HG02610 (cell line): ENCODE results near the gene RCE1.

Source experiments
- ATAC-seq: cut with Tn5 transposase; IDR thresholded peaks from one replicate; pipeline ENCODE4 v1.9.1; 2021; ENCODE audit warnings: mild to moderate bottlenecking, moderate library complexity; ENCODE audit not compliant: unreplicated experiment

The RCE1 gene

GRCh38 chr11:66885469-66885868 is 42.2 kb downstream of the RCE1 start:
- ATAC-seq = no peak

GRCh38 chr11:66885950-66886440 is 42.8 kb downstream of the RCE1 start:
- ATAC-seq = no peak

GRCh38 chr11:66886671-66887221 is 43.5 kb downstream of the RCE1 start:
- ATAC-seq = no peak

- no peak for ATAC-seq
These were observed 44.3 kb downstream of the RCE1 start for GRCh38 chr11:66887526-66887925.

GRCh38 chr11:66888282-66888681 is 45.0 kb downstream of the RCE1 start:
- ATAC-seq = no peak

GRCh38 chr11:66889960-66890359 is 46.7 kb downstream of the RCE1 start:
- no peak for ATAC-seq

- peak; percentile 98 for ATAC-seq
These were observed 48.8 kb downstream of the RCE1 start for GRCh38 chr11:66891851-66892660.

- no peak for ATAC-seq
These were observed 49.7 kb downstream of the RCE1 start for GRCh38 chr11:66892911-66893310.

GRCh38 chr11:66894141-66894540 is 50.9 kb downstream of the RCE1 start:
- no peak for ATAC-seq
